HCT116 (cell line): ENCODE results near the gene ZXDC. TPM values are rescaled to one million over a fixed set of nuclear protein-coding genes. Genes with fewer than 3 reads are reported as not detected.

Source experiments
- ATAC-seq: fragments of 200-7000 bp; cut with Tn5 transposase; 2 replicates; pipeline ENCODE4 v1.9.1; 2020; ENCODE audit warnings: mild to moderate bottlenecking, moderate library complexity
- BruUV-seq: library from RNA; stranded (reverse); fragments of 400-500 nt; replicated peaks from 2 replicates; lab custom pipeline; 2021; lab: Mats Ljungman, UMichigan
- CTCF ChIA-PET: fragments of 300-600 bp; sonication (Branson Sonifier 250); formaldehyde crosslinking; loops from one replicate; lab custom pipeline; 2021; ENCODE audit warnings: antibody characterized with exemption; lab: Charles Lee
- POLR2A ChIA-PET: fragments of 300-600, 350-600 bp; sonication (Branson Sonifier 250); formaldehyde crosslinking; loops from one replicate; lab custom pipeline; 2021; ENCODE audit warnings: antibody characterized with exemption; lab: Charles Lee
- RAD21 ChIA-PET, 2 experiments: fragments of 300-600 bp; sonication (Branson Sonifier 250); formaldehyde crosslinking; loops; one replicate each; lab custom pipeline; 2023; ENCODE audit warnings: low total read pairs in 2 of 2; ENCODE audit not compliant: uncharacterized antibody in 2 of 2, unreplicated experiment in 2 of 2, low non-redundant PET in 1 of 2; lab: Charles Lee
- DNase-seq: peaks from one replicate; pipeline ENCODE4 v3.0.0-alpha.2; 2010; ENCODE audit warnings: low read depth, low spot score
- H2AFZ ChIP-seq: fragments of 200-600 bp; shearing (Covaris generic), sonication (generic); 2 replicates; pipeline ENCODE4 v1.6.1; 2017; ENCODE audit warnings: low read depth, mixed run types, mixed read lengths, antibody characterized with exemption, low read length; ENCODE audit not compliant: poor library complexity, severe bottlenecking
- H3K27ac ChIP-seq: 2 replicates; pipeline ENCODE4 v1.5.1; 2012; ENCODE audit warnings: low read depth, low read length
- H3K27me3 ChIP-seq: fragments of 200-600 bp; sonication (generic); 2 replicates; pipeline ENCODE4 v1.6.1; 2016; ENCODE audit warnings: mixed run types, low read length, mixed read lengths; ENCODE audit not compliant: insufficient read depth
- H3K36me3 ChIP-seq, 2 experiments: fragments of 200-500 bp in 1 of 2; fragments of 200-600 bp in 1 of 2; sonication (Bioruptor generic) in 1 of 2; sonication (generic) in 1 of 2; 2 replicates each; pipeline versions ENCODE4 v1.5.1 to v1.6.1; 2014 to 2016; ENCODE audit warnings: low read length in 2 of 2, inconsistent platforms in 1 of 2, mixed read lengths in 1 of 2, mixed run types in 1 of 2; ENCODE audit not compliant: insufficient read depth in 2 of 2, control insufficient read depth in 1 of 2
- H3K4me1 ChIP-seq, 2 experiments: fragments of 200-600 bp in 1 of 2; sonication (generic) in 1 of 2; 2 replicates each; pipeline versions ENCODE4 v1.5.1 to v1.6.1; 2012 to 2017; ENCODE audit warnings: low read length in 2 of 2, inconsistent platforms in 1 of 2, mild to moderate bottlenecking in 1 of 2, mixed read lengths in 1 of 2, mixed run types in 1 of 2, moderate library complexity in 1 of 2; ENCODE audit not compliant: insufficient read depth in 2 of 2, control insufficient read depth in 1 of 2
- H3K4me2 ChIP-seq: fragments of 200-600 bp; sonication (generic); 2 replicates; pipeline ENCODE4 v1.6.1; 2017; ENCODE audit warnings: mixed run types, low read length, mixed read lengths
- H3K4me3 ChIP-seq, 2 experiments: fragments of 200-600 bp in 1 of 2; sonication (generic) in 1 of 2; replicated peaks in 1 of 2; 2 replicates each; pipeline ENCODE4 v1.5.1; 2011 to 2016; ENCODE audit warnings: low read length in 2 of 2, control low read depth in 1 of 2, low read depth in 1 of 2, mild to moderate bottlenecking in 1 of 2, mixed read lengths in 1 of 2, mixed run types in 1 of 2
- H3K79me2 ChIP-seq: fragments of 200-600 bp; sonication (generic); 2 replicates; pipeline ENCODE4 v1.6.1; 2017; ENCODE audit warnings: mild to moderate bottlenecking, mixed run types, low read length, moderate library complexity, mixed read lengths; ENCODE audit not compliant: insufficient read depth
- H3K9ac ChIP-seq: fragments of 200-600 bp; sonication (generic); 2 replicates; pipeline ENCODE4 v1.6.1; 2016; ENCODE audit warnings: low read length, mixed read lengths
- H3K9me2 ChIP-seq: fragments of 200-600 bp; sonication (generic), shearing (Covaris generic); 2 replicates; pipeline ENCODE4 v1.6.1; 2017; ENCODE audit warnings: mixed run types, mild to moderate bottlenecking, moderate library complexity; ENCODE audit not compliant: insufficient read depth
- H3K9me3 ChIP-seq, 2 experiments: fragments of 200-500 bp in 1 of 2; fragments of 200-600 bp in 1 of 2; sonication (Bioruptor generic) in 1 of 2; sonication (generic) in 1 of 2; 2 replicates each; pipeline ENCODE4 v1.6.1; 2014 to 2017; ENCODE audit warnings: low read length in 2 of 2, mixed read lengths in 2 of 2, inconsistent platforms in 1 of 2, low read depth in 1 of 2, mild to moderate bottlenecking in 1 of 2, mixed run types in 1 of 2, moderate library complexity in 1 of 2; ENCODE audit not compliant: control insufficient read depth in 1 of 2, insufficient read depth in 1 of 2
- H4K20me1 ChIP-seq: fragments of 200-600 bp; sonication (generic), shearing (Covaris generic); 2 replicates; pipeline ENCODE4 v1.6.1; 2017; ENCODE audit warnings: mixed run types, mild to moderate bottlenecking, moderate library complexity; ENCODE audit not compliant: insufficient read depth
- CEBPB ChIP-seq: IDR thresholded peaks from 2 replicates; pipeline ENCODE4 v1.6.1; 2012; ENCODE audit warnings: low read depth
- ELF1 ChIP-seq: IDR thresholded peaks from 2 replicates; pipeline ENCODE4 v1.6.1; 2012; ENCODE audit warnings: low read depth, borderline replicate concordance
- EZH2 ChIP-seq: fragments of 200-600 bp; sonication (generic); IDR thresholded peaks from 2 replicates; pipeline ENCODE4 v1.6.1; 2017; ENCODE audit warnings: antibody characterized with exemption, mixed run types
- EZH2phosphoT487 ChIP-seq: fragments of 200-600 bp; IDR thresholded peaks from 2 replicates; pipeline ENCODE4 v1.6.1; 2018; ENCODE audit warnings: antibody characterized with exemption, borderline replicate concordance
- POLR2AphosphoS5 ChIP-seq: IDR thresholded peaks from 2 replicates; pipeline ENCODE4 v1.6.1; 2011; ENCODE audit warnings: mild to moderate bottlenecking, low read depth, low read length, moderate library complexity
- SIN3A ChIP-seq: IDR thresholded peaks from 2 replicates; pipeline ENCODE4 v1.6.1; 2012; ENCODE audit warnings: low read depth
- SP1 ChIP-seq: IDR thresholded peaks from 2 replicates; pipeline ENCODE4 v1.6.1; 2012; ENCODE audit warnings: low read depth
- SRF ChIP-seq: IDR thresholded peaks from 2 replicates; pipeline ENCODE4 v1.6.1; 2012; ENCODE audit warnings: low read depth
- TCF7L2 ChIP-seq: IDR thresholded peaks from 2 replicates; pipeline ENCODE4 v1.7.0; 2011; ENCODE audit warnings: borderline replicate concordance, inconsistent platforms; ENCODE audit not compliant: insufficient read depth, insufficient read length; ENCODE audit errors: extremely low read depth
- YY1 ChIP-seq: IDR thresholded peaks from 2 replicates; pipeline ENCODE4 v1.6.1; 2011; ENCODE audit warnings: low read length, low read depth, moderate library complexity, mild to moderate bottlenecking; ENCODE audit not compliant: insufficient replicate concordance; ENCODE audit errors: extremely low read depth
- ZFX ChIP-seq: fragments of 450-650 bp; IDR thresholded peaks from 2 replicates; pipeline ENCODE4 v1.6.1; 2017
- intact Hi-C: fragments of 100-400 bp; cut with micrococcal nuclease; formaldehyde crosslinking; loops from 2 replicates; pipeline ENCODE4 v1.10.0; 2022
- total RNA-seq: library from RNA; stranded (reverse); gene quantifications from one replicate; pipeline ENCODE4 v1.2.1, GENCODE V29; 2021; ENCODE audit not compliant: unreplicated experiment
- TF ChIP-seq, protein P1 (sequence below), 3 experiments: fragments of 200-600 bp in 1 of 3; sonication (generic) in 1 of 3; IDR thresholded peaks in 2 of 3; conservative IDR thresholded peaks in 1 of 3; 2 replicates each; pipeline ENCODE4 v1.5.1; 2012 to 2017; ENCODE audit warnings: low read depth in 2 of 3, low read length in 2 of 3, antibody characterized with exemption in 1 of 3, borderline replicate concordance in 1 of 3, control low read depth in 1 of 3, mild to moderate bottlenecking in 1 of 3, mixed read lengths in 1 of 3, mixed run types in 1 of 3, moderate library complexity in 1 of 3; ENCODE audit not compliant: insufficient read depth in 1 of 3
- TF ChIP-seq, protein P2 (sequence below): IDR thresholded peaks from 2 replicates; pipeline ENCODE4 v1.6.1; 2012
- TF ChIP-seq, protein P3 (sequence below): IDR thresholded peaks from 2 replicates; pipeline ENCODE4 v1.6.1; 2011; ENCODE audit warnings: mild to moderate bottlenecking, low read length, moderate library complexity; ENCODE audit not compliant: insufficient replicate concordance; ENCODE audit errors: extremely low read depth
- TF ChIP-seq, protein P4 (sequence below): IDR thresholded peaks from 2 replicates; pipeline ENCODE4 v1.6.1; 2012; ENCODE audit warnings: low read depth

ZXDC gene
- total RNA-seq, 1 experiment from 2014 or later: 29.9 TPM

DNA sequence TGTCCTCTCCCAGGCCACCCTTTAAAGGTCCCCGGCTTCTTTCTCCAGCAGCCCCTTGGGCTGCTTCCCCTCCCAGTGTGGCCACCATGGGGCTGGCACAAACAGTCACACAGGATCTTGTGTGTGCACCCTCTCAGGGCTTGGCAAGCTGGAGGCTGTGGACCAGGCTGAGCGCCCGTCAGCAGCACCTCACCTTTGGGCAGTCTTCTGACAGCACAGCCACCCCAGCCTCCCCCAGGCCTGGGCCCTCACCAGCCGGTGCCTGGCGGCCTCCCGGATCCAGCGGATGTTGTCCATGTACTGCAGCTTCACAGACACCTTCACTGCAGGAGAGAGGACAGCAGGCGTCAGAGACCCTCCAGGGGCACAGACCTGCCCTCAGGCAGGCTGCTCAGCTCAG lies 20.1 kb upstream of the ZXDC start:
- POLR2A ChIA-PET: no interaction called here
- ATAC-seq (no peak), DNase-seq (no peak)
- no TSS peak for BruUV-seq
- Histone ChIP-seq H3K27me3 (no peaks in the 10 kb centered on the region), H3K27ac (no peak overlapping the region), H2AFZ (no peak overlapping the region), H3K79me2 (no peaks in the 10 kb centered on the region), H4K20me1 (no peaks in the 10 kb centered on the region), H3K4me3 (no peak overlapping the region), H3K9me2 (no peaks in the 10 kb centered on the region), H3K9me3 (no peaks in the 10 kb centered on the region), H3K4me2 (no peak overlapping the region), H3K4me1 (no peaks in the 10 kb centered on the region), H3K36me3 (no peaks in the 10 kb centered on the region), H3K9ac (no peak overlapping the region)
- RAD21 ChIA-PET: no interaction called here
- TF ChIP-seq, protein P1, sequence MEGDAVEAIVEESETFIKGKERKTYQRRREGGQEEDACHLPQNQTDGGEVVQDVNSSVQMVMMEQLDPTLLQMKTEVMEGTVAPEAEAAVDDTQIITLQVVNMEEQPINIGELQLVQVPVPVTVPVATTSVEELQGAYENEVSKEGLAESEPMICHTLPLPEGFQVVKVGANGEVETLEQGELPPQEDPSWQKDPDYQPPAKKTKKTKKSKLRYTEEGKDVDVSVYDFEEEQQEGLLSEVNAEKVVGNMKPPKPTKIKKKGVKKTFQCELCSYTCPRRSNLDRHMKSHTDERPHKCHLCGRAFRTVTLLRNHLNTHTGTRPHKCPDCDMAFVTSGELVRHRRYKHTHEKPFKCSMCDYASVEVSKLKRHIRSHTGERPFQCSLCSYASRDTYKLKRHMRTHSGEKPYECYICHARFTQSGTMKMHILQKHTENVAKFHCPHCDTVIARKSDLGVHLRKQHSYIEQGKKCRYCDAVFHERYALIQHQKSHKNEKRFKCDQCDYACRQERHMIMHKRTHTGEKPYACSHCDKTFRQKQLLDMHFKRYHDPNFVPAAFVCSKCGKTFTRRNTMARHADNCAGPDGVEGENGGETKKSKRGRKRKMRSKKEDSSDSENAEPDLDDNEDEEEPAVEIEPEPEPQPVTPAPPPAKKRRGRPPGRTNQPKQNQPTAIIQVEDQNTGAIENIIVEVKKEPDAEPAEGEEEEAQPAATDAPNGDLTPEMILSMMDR (IDR thresholded peaks at IDR 0.05 in 2 of 3, conservative IDR thresholded peaks at IDR 0.05 in 1 of 3; ENCODE audit: borderline replicate concordance in 1 of 3, insufficient read depth in 1 of 3, low read depth in 2 of 3, low read length in 2 of 3): no peak
- TF ChIP-seq POLR2AphosphoS5 (no peak), SIN3A (no peak), SP1 (no peak), EZH2 (no peak), SRF (no peak), EZH2phosphoT487 (no peak), ZFX (no peak), CEBPB (no peak), YY1 (no peak), ELF1 (no peak), TCF7L2 (no peak)
- TF ChIP-seq, protein P2, sequence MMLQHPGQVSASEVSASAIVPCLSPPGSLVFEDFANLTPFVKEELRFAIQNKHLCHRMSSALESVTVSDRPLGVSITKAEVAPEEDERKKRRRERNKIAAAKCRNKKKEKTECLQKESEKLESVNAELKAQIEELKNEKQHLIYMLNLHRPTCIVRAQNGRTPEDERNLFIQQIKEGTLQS: no peak
- TF ChIP-seq, protein P3, sequence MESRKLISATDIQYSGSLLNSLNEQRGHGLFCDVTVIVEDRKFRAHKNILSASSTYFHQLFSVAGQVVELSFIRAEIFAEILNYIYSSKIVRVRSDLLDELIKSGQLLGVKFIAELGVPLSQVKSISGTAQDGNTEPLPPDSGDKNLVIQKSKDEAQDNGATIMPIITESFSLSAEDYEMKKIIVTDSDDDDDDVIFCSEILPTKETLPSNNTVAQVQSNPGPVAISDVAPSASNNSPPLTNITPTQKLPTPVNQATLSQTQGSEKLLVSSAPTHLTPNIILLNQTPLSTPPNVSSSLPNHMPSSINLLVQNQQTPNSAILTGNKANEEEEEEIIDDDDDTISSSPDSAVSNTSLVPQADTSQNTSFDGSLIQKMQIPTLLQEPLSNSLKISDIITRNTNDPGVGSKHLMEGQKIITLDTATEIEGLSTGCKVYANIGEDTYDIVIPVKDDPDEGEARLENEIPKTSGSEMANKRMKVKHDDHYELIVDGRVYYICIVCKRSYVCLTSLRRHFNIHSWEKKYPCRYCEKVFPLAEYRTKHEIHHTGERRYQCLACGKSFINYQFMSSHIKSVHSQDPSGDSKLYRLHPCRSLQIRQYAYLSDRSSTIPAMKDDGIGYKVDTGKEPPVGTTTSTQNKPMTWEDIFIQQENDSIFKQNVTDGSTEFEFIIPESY: no peak
- TF ChIP-seq, protein P4, sequence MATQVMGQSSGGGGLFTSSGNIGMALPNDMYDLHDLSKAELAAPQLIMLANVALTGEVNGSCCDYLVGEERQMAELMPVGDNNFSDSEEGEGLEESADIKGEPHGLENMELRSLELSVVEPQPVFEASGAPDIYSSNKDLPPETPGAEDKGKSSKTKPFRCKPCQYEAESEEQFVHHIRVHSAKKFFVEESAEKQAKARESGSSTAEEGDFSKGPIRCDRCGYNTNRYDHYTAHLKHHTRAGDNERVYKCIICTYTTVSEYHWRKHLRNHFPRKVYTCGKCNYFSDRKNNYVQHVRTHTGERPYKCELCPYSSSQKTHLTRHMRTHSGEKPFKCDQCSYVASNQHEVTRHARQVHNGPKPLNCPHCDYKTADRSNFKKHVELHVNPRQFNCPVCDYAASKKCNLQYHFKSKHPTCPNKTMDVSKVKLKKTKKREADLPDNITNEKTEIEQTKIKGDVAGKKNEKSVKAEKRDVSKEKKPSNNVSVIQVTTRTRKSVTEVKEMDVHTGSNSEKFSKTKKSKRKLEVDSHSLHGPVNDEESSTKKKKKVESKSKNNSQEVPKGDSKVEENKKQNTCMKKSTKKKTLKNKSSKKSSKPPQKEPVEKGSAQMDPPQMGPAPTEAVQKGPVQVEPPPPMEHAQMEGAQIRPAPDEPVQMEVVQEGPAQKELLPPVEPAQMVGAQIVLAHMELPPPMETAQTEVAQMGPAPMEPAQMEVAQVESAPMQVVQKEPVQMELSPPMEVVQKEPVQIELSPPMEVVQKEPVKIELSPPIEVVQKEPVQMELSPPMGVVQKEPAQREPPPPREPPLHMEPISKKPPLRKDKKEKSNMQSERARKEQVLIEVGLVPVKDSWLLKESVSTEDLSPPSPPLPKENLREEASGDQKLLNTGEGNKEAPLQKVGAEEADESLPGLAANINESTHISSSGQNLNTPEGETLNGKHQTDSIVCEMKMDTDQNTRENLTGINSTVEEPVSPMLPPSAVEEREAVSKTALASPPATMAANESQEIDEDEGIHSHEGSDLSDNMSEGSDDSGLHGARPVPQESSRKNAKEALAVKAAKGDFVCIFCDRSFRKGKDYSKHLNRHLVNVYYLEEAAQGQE: no peak
- CTCF ChIA-PET: no interaction called here
- intact Hi-C loops: no loop called here
